Prostate gland (tissue), 2 donors: ENCODE measurements around the gene MAP3K20.

Source experiments
- CTCF ChIP-seq, 4 experiments: fragments of 200-600 bp in 2 of 4; fragments of 450-650 bp in 2 of 4; sonication (generic) in 2 of 4; IDR thresholded peaks; 1 replicate in 3 of 4; 2 replicates in 1 of 4; pipeline ENCODE4 v1.5.1; 2016 to 2019; ENCODE audit warnings: antibody characterized with exemption in 4 of 4, mild to moderate bottlenecking in 2 of 4, moderate library complexity in 2 of 4
- POLR2A ChIP-seq: fragments of 450-650 bp; IDR thresholded peaks from one replicate; pipeline ENCODE4 v1.6.1; 2016; ENCODE audit warnings: antibody characterized with exemption, mild to moderate bottlenecking
- POLR2AphosphoS5 ChIP-seq: sonication (generic); formaldehyde crosslinking; IDR thresholded peaks from one replicate; pipeline ENCODE4 v1.6.1; 2017; ENCODE audit warnings: antibody characterized with exemption

- no peak for TF ChIP-seq CTCF (IDR thresholded peaks at IDR 0.05)
- TF ChIP-seq POLR2A = no peak
- no peak for TF ChIP-seq POLR2AphosphoS5
These were observed 231.6 kb downstream of the MAP3K20 start for GRCh38 chr2:173307293-173307692.
